Activated CD8-positive, alpha-beta T cell treated with anti-CD3 and anti-CD28 coated beads, Interleukin-2, amount 10 ng/mL, durations not matched to agents 7 days and 5 days (primary cell): ENCODE measurements around the gene CTU1. TPM values are rescaled to one million over a fixed set of nuclear protein-coding genes. Genes with fewer than 3 reads are reported as not detected.
A peak's percentile ranks its signal among the peaks of the same experiment; 100 is the strongest.

Experiments
- ATAC-seq: fragments of 150-1000 bp; cut with Tn5 transposase; one replicate; pipeline ENCODE4 v1.10.0; 2021; ENCODE audit warnings: moderate library complexity
- CTCF ChIA-PET: fragments of 350-600 bp; sonication (Branson Sonifier 250); formaldehyde crosslinking; loops from one replicate; lab custom pipeline; 2021; ENCODE audit warnings: antibody characterized with exemption; lab: Charles Lee
- POLR2A ChIA-PET: fragments of 350-600 bp; sonication (Branson Sonifier 250); formaldehyde crosslinking; loops from one replicate; lab custom pipeline; 2021; ENCODE audit warnings: antibody characterized with exemption; lab: Charles Lee
- DNase-seq: peaks from one replicate; pipeline ENCODE4 v3.0.0-alpha.2; 2020
- H3K27ac Mint-ChIP-seq: one replicate; pipeline ENCODE4 v1.8.0; 2021; ENCODE audit warnings: mild to moderate bottlenecking, mixed read lengths
- H3K27me3 Mint-ChIP-seq: one replicate; pipeline ENCODE4 v1.8.0; 2021; ENCODE audit warnings: low read depth, mixed read lengths
- H3K36me3 Mint-ChIP-seq: one replicate; pipeline ENCODE4 v1.8.0; 2021; ENCODE audit warnings: low read depth, mixed read lengths
- H3K4me1 Mint-ChIP-seq: one replicate; pipeline ENCODE4 v1.8.0; 2021; ENCODE audit warnings: low read depth, mixed read lengths
- H3K4me3 Mint-ChIP-seq: one replicate; pipeline ENCODE4 v1.8.0; 2021; ENCODE audit warnings: mild to moderate bottlenecking, mixed read lengths
- H3K9me3 Mint-ChIP-seq: one replicate; pipeline ENCODE4 v1.8.0; 2022; ENCODE audit warnings: mixed read lengths; ENCODE audit not compliant: insufficient read depth
- total RNA-seq, 2 experiments: library from RNA; stranded (reverse); gene quantifications; one replicate each; pipeline ENCODE4 v1.2.3, GENCODE V29; 2021

Gene CTU1
- total RNA-seq, 2 experiments from 2014 or later = 8.7 to 10.0 TPM

DNA sequence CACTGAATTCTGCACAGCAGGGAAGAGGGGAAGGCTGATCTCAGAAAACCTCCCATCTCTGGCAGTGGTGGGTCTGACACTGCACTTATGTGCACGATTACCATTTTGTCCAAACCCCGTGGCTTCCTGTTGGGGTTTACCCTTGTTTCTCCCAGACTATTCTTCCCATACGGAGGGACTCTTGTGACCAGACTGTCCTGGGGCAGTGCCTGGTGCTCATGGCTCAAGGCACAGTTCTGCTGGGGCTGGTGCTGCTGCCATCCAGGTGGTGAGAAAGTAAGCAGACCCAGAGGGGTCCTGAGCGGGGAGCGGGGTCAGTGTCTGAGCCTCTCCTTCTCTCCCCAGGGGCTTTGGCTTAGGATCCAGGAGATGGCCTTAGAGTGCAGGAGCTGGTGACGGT lies 11.4 kb upstream of the CTU1 start:
- POLR2A ChIA-PET = no interaction called here
- CTCF ChIA-PET = no interaction called here
- DNase-seq (no peak), ATAC-seq (no peak)
- Mint-ChIP-seq H3K9me3 (no peaks in the 10 kb centered on the region), H3K36me3 (no peaks in the 10 kb centered on the region), H3K4me1 (peaks cover 76% of the 10 kb centered on the region), H3K27me3 (no peaks in the 10 kb centered on the region), H3K4me3 (no peak overlapping the region), H3K27ac (peak overlapping the region; percentile 60)

DNA sequence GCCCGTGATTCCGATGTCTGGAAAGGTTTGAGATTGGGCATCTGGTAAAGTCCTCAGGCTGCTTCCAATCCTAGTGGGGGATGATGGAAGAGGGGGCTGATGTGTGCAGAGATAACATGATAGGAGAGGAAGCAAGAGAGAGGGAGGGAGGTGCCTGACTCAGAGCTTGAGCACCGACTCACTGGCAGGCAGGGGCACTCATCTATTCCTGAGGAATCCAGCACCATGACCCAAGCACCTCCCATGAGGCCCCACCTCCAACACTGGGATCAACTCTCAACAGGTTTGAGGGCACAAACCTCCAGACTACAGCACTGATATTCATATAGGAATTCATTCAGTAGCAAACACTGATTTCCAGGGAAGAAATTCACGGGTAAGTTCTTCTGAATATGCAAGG lies 10.9 kb upstream of the CTU1 start:
- Mint-ChIP-seq H3K9me3 (no peaks in the 10 kb centered on the region), H3K27me3 (no peaks in the 10 kb centered on the region), H3K4me1 (peaks cover 76% of the 10 kb centered on the region), H3K4me3 (no peak overlapping the region), H3K27ac (no peak overlapping the region), H3K36me3 (no peaks in the 10 kb centered on the region)
- CTCF ChIA-PET = no interaction called here
- no peak for DNase-seq
- no peak for ATAC-seq
- POLR2A ChIA-PET = no interaction called here

DNA sequence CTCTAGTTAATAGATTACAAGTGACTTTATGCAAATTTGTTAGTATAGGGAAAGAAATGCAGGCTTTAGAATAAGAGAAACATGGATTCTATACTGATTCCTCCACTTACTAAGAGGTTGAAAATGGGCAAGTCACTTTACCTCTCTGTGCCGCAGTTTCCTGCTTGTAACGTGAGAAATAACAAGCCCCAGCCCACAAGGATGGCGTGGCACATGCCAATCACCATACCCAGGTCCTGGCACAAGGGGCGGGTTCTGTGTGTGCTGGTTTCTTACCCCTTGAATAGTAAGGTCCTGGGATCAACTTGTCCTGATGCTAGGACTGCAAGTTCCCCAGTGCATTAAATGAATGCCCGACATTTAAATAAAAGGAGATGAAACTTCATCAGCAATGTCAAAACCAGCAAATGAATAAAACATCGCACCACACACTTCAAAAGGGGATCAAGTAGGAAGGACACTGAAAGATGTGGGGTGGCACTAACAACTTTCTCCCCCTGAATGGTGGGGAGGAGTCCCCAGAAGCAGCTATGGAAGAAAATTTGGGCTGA lies 8.6 kb upstream of the CTU1 start:
- Mint-ChIP-seq H3K4me3 (no peak overlapping the region), H3K27me3 (no peaks in the 10 kb centered on the region), H3K9me3 (no peaks in the 10 kb centered on the region), H3K27ac (peak overlapping the region; percentile 63), H3K36me3 (no peaks in the 10 kb centered on the region), H3K4me1 (peaks cover 57% of the 10 kb centered on the region)
- DNase-seq (peak; percentile 51), ATAC-seq (no peak)
- POLR2A ChIA-PET = no interaction called here
- CTCF ChIA-PET = no interaction called here

- POLR2A ChIA-PET = no interaction called here
- Mint-ChIP-seq H3K4me1 (peaks cover 46% of the 10 kb centered on the region), H3K4me3 (no peak overlapping the region), H3K27ac (peak overlapping the region; percentile 64), H3K9me3 (no peaks in the 10 kb centered on the region), H3K27me3 (peaks cover 2% of the 10 kb centered on the region), H3K36me3 (no peaks in the 10 kb centered on the region)
- ATAC-seq (peak; percentile 34), DNase-seq (peak; percentile 51)
- CTCF ChIA-PET = interaction anchor here (0.7 to 2.7 kb wide), 7 partner anchors 14 to 45 kb away, joined by 3 to 11 read pairs (median 4); no protein-coding TSS in a partner anchor
Measured at GRCh38 chr19:51114087-51114729, 6.0 kb upstream of the CTU1 start.

DNA sequence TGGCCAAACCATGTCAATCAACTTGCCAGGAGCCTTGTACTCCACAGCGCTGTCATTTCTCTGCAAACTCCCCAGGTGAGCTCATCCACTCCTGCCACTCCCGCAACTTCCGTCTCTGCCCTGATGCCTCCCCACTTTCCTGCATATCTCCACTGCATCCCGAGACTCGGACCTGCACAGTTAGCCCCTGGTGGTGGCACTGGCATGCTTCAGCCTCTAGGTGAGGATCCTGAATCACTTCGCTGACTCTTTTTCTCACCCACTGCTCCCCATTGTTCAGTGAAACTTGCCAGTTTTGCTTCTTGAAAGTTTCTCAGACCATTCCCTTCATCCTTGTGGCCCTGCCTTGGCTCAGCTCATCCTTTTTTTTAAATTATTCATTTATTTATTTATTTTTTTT lies 3.4 kb upstream of the CTU1 start:
- Mint-ChIP-seq H3K4me3 (no peak overlapping the region), H3K27ac (no peak overlapping the region), H3K4me1 (peaks cover 48% of the 10 kb centered on the region), H3K9me3 (no peaks in the 10 kb centered on the region), H3K36me3 (peaks cover 2% of the 10 kb centered on the region), H3K27me3 (peaks cover 2% of the 10 kb centered on the region)
- ChIA-PET POLR2A (no interaction called here), CTCF (no interaction called here)
- ATAC-seq (no peak), DNase-seq (no peak)

DNA sequence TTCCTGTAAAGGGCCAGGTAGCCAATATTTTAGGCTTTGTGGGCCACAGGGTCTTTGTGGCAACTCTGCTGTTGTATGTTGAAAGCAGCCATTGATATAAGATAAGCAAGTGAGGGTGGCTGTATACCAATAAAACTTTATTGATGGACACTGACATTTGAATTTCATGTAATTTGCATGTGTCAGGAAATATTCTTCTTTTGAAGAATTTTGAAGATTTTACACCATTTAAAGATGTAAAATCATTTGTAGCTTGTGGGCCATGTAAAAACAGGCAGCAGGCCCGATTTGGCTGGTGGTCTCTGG lies 2.4 kb upstream of the CTU1 start:
- ChIA-PET POLR2A (no interaction called here), CTCF (interaction anchor here (1.4 to 1.8 kb wide), 3 partner anchors 11 to 47 kb away, joined by 4 to 5 read pairs (median 4); no protein-coding TSS in a partner anchor)
- H3K27me3 Mint-ChIP-seq = peaks cover 2% of the 10 kb centered on the region
- no peaks in the 10 kb centered on the region for H3K9me3 Mint-ChIP-seq
- peaks cover 46% of the 10 kb centered on the region for H3K4me1 Mint-ChIP-seq
- DNase-seq = no peak
- ATAC-seq = no peak
- no peak overlapping the region for H3K27ac Mint-ChIP-seq
- peaks cover 8% of the 10 kb centered on the region for H3K36me3 Mint-ChIP-seq
- H3K4me3 Mint-ChIP-seq = no peak overlapping the region

DNA sequence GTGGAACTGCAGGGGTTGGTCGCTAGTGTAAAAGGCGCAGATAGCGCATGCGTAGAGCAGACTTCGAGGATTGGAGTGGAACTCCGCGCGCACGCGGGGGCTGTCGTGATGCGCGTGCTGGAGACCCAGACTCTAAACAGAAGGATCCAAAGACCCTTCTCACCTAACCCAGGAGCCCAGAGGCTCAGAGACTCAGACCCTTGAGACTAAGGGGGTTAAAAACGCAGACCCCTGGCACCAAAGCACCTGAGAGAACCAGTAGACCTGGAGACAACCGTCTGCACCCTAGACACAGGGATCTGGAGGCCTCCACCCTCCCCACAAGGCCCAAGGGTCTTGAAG lies 567 bp upstream of the CTU1 start:
- Mint-ChIP-seq H3K9me3 (no peaks in the 10 kb centered on the region), H3K27me3 (peaks cover 2% of the 10 kb centered on the region), H3K4me1 (peaks cover 35% of the 10 kb centered on the region), H3K36me3 (peaks cover 16% of the 10 kb centered on the region), H3K4me3 (peak overlapping the region; percentile 88), H3K27ac (peak overlapping the region; percentile 90)
- ATAC-seq (peak; percentile 48), DNase-seq (no peak)
- POLR2A ChIA-PET = interaction anchor here (0.7 kb wide), 1 partner anchor 549 kb away, joined by 3 read pairs; no protein-coding TSS in a partner anchor
- CTCF ChIA-PET = interaction anchor here (1.0 kb wide), 1 partner anchor 12 kb away, joined by 5 read pairs; no protein-coding TSS in a partner anchor

- DNase-seq (peak; percentile 41), ATAC-seq (peak; percentile 27)
- peak overlapping the region; percentile 88 for H3K4me3 Mint-ChIP-seq
Measured at GRCh38 chr19:51107406-51108065, 673 bp downstream of the CTU1 start.

DNA sequence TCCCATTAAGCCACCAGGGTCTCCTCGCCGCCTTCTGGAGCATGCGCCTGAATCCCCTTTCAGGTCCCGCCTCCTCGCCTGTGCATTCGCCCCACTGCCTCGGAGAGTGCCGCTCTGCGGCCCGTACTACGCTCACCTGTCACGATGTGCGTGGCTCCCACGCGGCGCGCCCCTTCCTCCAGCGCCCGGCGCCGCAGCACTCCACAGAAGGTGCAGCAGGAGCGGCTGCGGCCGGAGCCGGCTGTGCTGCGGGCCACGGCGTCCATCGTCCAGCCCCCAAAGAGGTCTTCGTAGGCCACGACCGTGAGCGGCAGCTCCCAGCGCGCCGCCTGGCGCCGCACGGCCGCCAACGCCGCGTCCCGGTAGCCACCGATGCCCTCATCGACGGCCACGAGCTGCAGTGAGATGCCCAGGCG lies 4.3 kb downstream of the CTU1 start:
- no peaks in the 10 kb centered on the region for H3K27me3 Mint-ChIP-seq
- no peaks in the 10 kb centered on the region for H3K9me3 Mint-ChIP-seq
- POLR2A ChIA-PET = no interaction called here
- DNase-seq (no peak), ATAC-seq (no peak)
- CTCF ChIA-PET = no interaction called here
- no peak overlapping the region for H3K4me3 Mint-ChIP-seq
- peaks cover 42% of the 10 kb centered on the region for H3K36me3 Mint-ChIP-seq
- H3K4me1 Mint-ChIP-seq = peaks cover 28% of the 10 kb centered on the region
- H3K27ac Mint-ChIP-seq = no peak overlapping the region

More at GRCh38 chr19:51107406-51108065, 673 bp downstream of the CTU1 start:
- Mint-ChIP-seq H3K9me3 (no peaks in the 10 kb centered on the region), H3K36me3 (peaks cover 26% of the 10 kb centered on the region), H3K27me3 (peaks cover 2% of the 10 kb centered on the region), H3K4me1 (peaks cover 34% of the 10 kb centered on the region), H3K27ac (peak overlapping the region; percentile 90)
- CTCF ChIA-PET = no interaction called here
- POLR2A ChIA-PET = no interaction called here

GRCh38 chr19:51102991-51103390 lies 5.2 kb downstream of the CTU1 start:
- DNase-seq = no peak
- CTCF ChIA-PET = no interaction called here
- Mint-ChIP-seq H3K27me3 (no peaks in the 10 kb centered on the region), H3K4me1 (peaks cover 23% of the 10 kb centered on the region), H3K36me3 (peaks cover 46% of the 10 kb centered on the region), H3K4me3 (no peak overlapping the region), H3K27ac (no peak overlapping the region), H3K9me3 (no peaks in the 10 kb centered on the region)
- ATAC-seq = no peak
- POLR2A ChIA-PET = no interaction called here

- peak overlapping the region; percentile 43 for H3K27ac Mint-ChIP-seq
- no peak overlapping the region for H3K4me3 Mint-ChIP-seq
- ChIA-PET CTCF (no interaction called here), POLR2A (no interaction called here)
- H3K27me3 Mint-ChIP-seq = no peaks in the 10 kb centered on the region
- no peak for DNase-seq
- ATAC-seq = no peak
- no peaks in the 10 kb centered on the region for H3K9me3 Mint-ChIP-seq
- peaks cover 59% of the 10 kb centered on the region for H3K36me3 Mint-ChIP-seq
- peaks cover 27% of the 10 kb centered on the region for H3K4me1 Mint-ChIP-seq
Measured at GRCh38 chr19:51101171-51101865, 6.9 kb downstream of the CTU1 start.

GRCh38 chr19:51100601-51101000 lies 7.6 kb downstream of the CTU1 start:
- DNase-seq = no peak
- Mint-ChIP-seq H3K27ac (no peak overlapping the region), H3K4me1 (peaks cover 20% of the 10 kb centered on the region), H3K4me3 (no peak overlapping the region), H3K27me3 (no peaks in the 10 kb centered on the region), H3K9me3 (no peaks in the 10 kb centered on the region), H3K36me3 (peaks cover 53% of the 10 kb centered on the region)
- no peak for ATAC-seq
- POLR2A ChIA-PET = no interaction called here
- CTCF ChIA-PET = no interaction called here
